HG02763 (cell line): Measurements from ENCODE around the gene TSPAN3.

ENCODE experiments used
- ATAC-seq: cut with Tn5 transposase; IDR thresholded peaks from one replicate; pipeline ENCODE4 v1.9.1; 2021; ENCODE audit warnings: mild to moderate bottlenecking, moderate library complexity; ENCODE audit not compliant: unreplicated experiment

The TSPAN3 gene

GRCh38 chr15:77070495-77071304 is at the start of gene TSPAN3:
Gene TSPAN3 (minus strand): TSS chr15:77071109. CDS start chr15:77070954, 155 bp downstream.
- ATAC-seq = peak; percentile 90

- no peak for ATAC-seq
Measured at GRCh38 chr15:77120576-77120975, 49.7 kb upstream of the TSPAN3 start.

GRCh38 chr15:77119446-77119845 is 48.5 kb upstream of the TSPAN3 start:
- no peak for ATAC-seq

- ATAC-seq = no peak
Measured at GRCh38 chr15:77118882-77119321, 48.0 kb upstream of the TSPAN3 start.

- no peak for ATAC-seq
Measured at GRCh38 chr15:77115179-77115578, 44.3 kb upstream of the TSPAN3 start.

- ATAC-seq = no peak
Measured at GRCh38 chr15:77112838-77113504, 42.1 kb upstream of the TSPAN3 start.

GRCh38 chr15:77111789-77112188 is 40.9 kb upstream of the TSPAN3 start:
- no peak for ATAC-seq

GRCh38 chr15:77107531-77108355 is 36.8 kb upstream of the TSPAN3 start:
- no peak for ATAC-seq

- ATAC-seq = no peak
Measured at GRCh38 chr15:77107068-77107467, 36.2 kb upstream of the TSPAN3 start.

GRCh38 chr15:77104155-77104554 is 33.2 kb upstream of the TSPAN3 start:
- no peak for ATAC-seq

- no peak for ATAC-seq
Measured at GRCh38 chr15:77099741-77100463, 29.0 kb upstream of the TSPAN3 start.

GRCh38 chr15:77098572-77098971 is 27.7 kb upstream of the TSPAN3 start:
- ATAC-seq = no peak

GRCh38 chr15:77097921-77098320 is 27.0 kb upstream of the TSPAN3 start:
- ATAC-seq = no peak

GRCh38 chr15:77097248-77097721 is 26.4 kb upstream of the TSPAN3 start:
- ATAC-seq = no peak

- ATAC-seq = no peak
Measured at GRCh38 chr15:77096541-77096940, 25.6 kb upstream of the TSPAN3 start.

- ATAC-seq = no peak
Measured at GRCh38 chr15:77096138-77096537, 25.2 kb upstream of the TSPAN3 start.

GRCh38 chr15:77094397-77095030 is 23.6 kb upstream of the TSPAN3 start:
- ATAC-seq = no peak

- no peak for ATAC-seq
Measured at GRCh38 chr15:77093436-77093835, 22.5 kb upstream of the TSPAN3 start.

GRCh38 chr15:77091097-77091496 is 20.2 kb upstream of the TSPAN3 start:
- no peak for ATAC-seq

- ATAC-seq = no peak
Measured at GRCh38 chr15:77087213-77087612, 16.3 kb upstream of the TSPAN3 start.
